Fibroblast of lung (primary cell): ENCODE measurements around the gene PRKRA. TPM values are rescaled to one million over a fixed set of nuclear protein-coding genes. Genes with fewer than 3 reads are reported as not detected.
A peak's percentile ranks its signal among the peaks of the same experiment; 100 is the strongest.

Source experiments
- DNase-seq, 2 donors: peaks; one replicate each; pipeline versions ENCODE4 v3.0.0 to v3.0.0-alpha.2; 2010; ENCODE audit warnings: low read depth in 2 of 2
- H2AFZ ChIP-seq: 2 replicates; pipeline ENCODE4 v1.5.1; 2012; ENCODE audit warnings: low read length, control low read depth, inconsistent platforms
- H3K27ac ChIP-seq: 2 replicates; pipeline ENCODE4 v1.5.1; 2011; ENCODE audit warnings: low read length, control low read depth; ENCODE audit not compliant: insufficient read depth
- H3K27me3 ChIP-seq: 2 replicates; pipeline ENCODE4 v1.5.1; 2011; ENCODE audit warnings: mild to moderate bottlenecking, low read length; ENCODE audit not compliant: control insufficient read depth, insufficient read depth
- H3K36me3 ChIP-seq: 2 replicates; pipeline ENCODE4 v1.5.1; 2011; ENCODE audit warnings: low read length; ENCODE audit not compliant: control insufficient read depth, insufficient read depth
- H3K4me1 ChIP-seq: 2 replicates; pipeline ENCODE4 v1.5.1; 2011; ENCODE audit warnings: low read length; ENCODE audit not compliant: control insufficient read depth, insufficient read depth; ENCODE audit errors: extremely low read depth
- H3K4me2 ChIP-seq: 2 replicates; pipeline ENCODE4 v1.5.1; 2011; ENCODE audit warnings: low read length, control low read depth; ENCODE audit not compliant: insufficient read depth; ENCODE audit errors: extremely low read depth
- H3K4me3 ChIP-seq, 4 experiments: fragments of 200-600 bp in 1 of 4; sonication (generic) in 1 of 4; replicated peaks in 1 of 4; 2 replicates each; pipeline ENCODE4 v1.5.1; 2011 to 2016; ENCODE audit warnings: low read length in 4 of 4, low read depth in 3 of 4, mild to moderate bottlenecking in 3 of 4, control low read depth in 2 of 4, inconsistent platforms in 1 of 4, mixed read lengths in 1 of 4; ENCODE audit not compliant: insufficient read depth in 1 of 4; ENCODE audit errors: control extremely low read depth in 1 of 4
- H3K79me2 ChIP-seq: 2 replicates; pipeline ENCODE4 v1.5.1; 2012; ENCODE audit warnings: mild to moderate bottlenecking, low read length, inconsistent platforms; ENCODE audit not compliant: control insufficient read depth, insufficient read depth
- H3K9ac ChIP-seq: 2 replicates; pipeline ENCODE4 v1.5.1; 2011; ENCODE audit warnings: mild to moderate bottlenecking, low read length, control low read depth; ENCODE audit not compliant: insufficient read depth
- H3K9me3 ChIP-seq: 2 replicates; pipeline ENCODE4 v1.5.1; 2012; ENCODE audit warnings: low read depth, low read length; ENCODE audit not compliant: control insufficient read depth, insufficient read depth
- H4K20me1 ChIP-seq: 2 replicates; pipeline ENCODE4 v1.5.1; 2011; ENCODE audit warnings: low read length; ENCODE audit not compliant: control insufficient read depth, insufficient read depth; ENCODE audit errors: extremely low read depth
- CTCF ChIP-seq, 2 donors: IDR thresholded peaks in 1 of 2; conservative IDR thresholded peaks in 1 of 2; 1 replicate in 1 of 2; 2 replicates in 1 of 2; pipeline ENCODE4 v1.5.1; 2011 to 2012; ENCODE audit warnings: low read length in 2 of 2, control low read depth in 1 of 2, inconsistent platforms in 1 of 2, low read depth in 1 of 2, mild to moderate bottlenecking in 1 of 2
- EZH2 ChIP-seq: IDR thresholded peaks from 2 replicates; pipeline ENCODE4 v1.5.1; 2012; ENCODE audit warnings: low read length, control low read depth, mild to moderate bottlenecking; ENCODE audit errors: missing control alignments
- polyA plus RNA-seq, 2 donors: library from polyadenylated mRNA; depleted of rRNA in 1 of 2; stranded (reverse) in 1 of 2; unstranded in 1 of 2; fragments of >200 nt; gene quantifications; 2 replicates each; pipeline ENCODE4 v1.2.1, GENCODE V29; 2011 to 2012; ENCODE audit warnings: missing spikeins in 1 of 2
- total RNA-seq: library from RNA; depleted of rRNA; stranded (reverse); fragments of >200 nt; gene quantifications from 2 replicates; pipeline ENCODE4 v1.2.1, GENCODE V29; 2014

Gene PRKRA
- total and polyA plus RNA-seq, 2 donors (not counting 1 experiment from before 2014, with no cell fraction given): 40.5 to 54.6 TPM

- Histone ChIP-seq H2AFZ (no peak overlapping the region), H3K4me3 (no peak overlapping the region), H3K9ac (no peak overlapping the region), H3K4me2 (no peak overlapping the region), H4K20me1 (no peaks in the 10 kb centered on the region), H3K27me3 (no peaks in the 10 kb centered on the region), H3K4me1 (peaks cover 3% of the 10 kb centered on the region), H3K9me3 (no peaks in the 10 kb centered on the region), H3K36me3 (no peaks in the 10 kb centered on the region), H3K79me2 (no peaks in the 10 kb centered on the region), H3K27ac (no peak overlapping the region)
- TF ChIP-seq EZH2: no peak
- TF ChIP-seq CTCF (conservative IDR thresholded peaks at IDR 0.05 in 1 of 2, IDR thresholded peaks at IDR 0.05 in 1 of 2; ENCODE audit: low read depth in 1 of 2, low read length in 2 of 2): no peak
- DNase-seq: peak in 1 of 2 donors; percentile 21
Observed at GRCh38 chr2:178418426-178418825, 32.5 kb downstream of the PRKRA start.

GRCh38 chr2:178417916-178418315 is 33.1 kb downstream of the PRKRA start:
- Histone ChIP-seq H4K20me1 (no peaks in the 10 kb centered on the region), H3K9me3 (no peaks in the 10 kb centered on the region), H3K9ac (no peak overlapping the region), H3K27me3 (no peaks in the 10 kb centered on the region), H3K36me3 (no peaks in the 10 kb centered on the region), H3K79me2 (no peaks in the 10 kb centered on the region), H3K4me3 (no peak overlapping the region), H3K4me1 (peaks cover 3% of the 10 kb centered on the region), H2AFZ (no peak overlapping the region), H3K4me2 (no peak overlapping the region), H3K27ac (no peak overlapping the region)
- DNase-seq: no peak
- no peak for TF ChIP-seq CTCF (conservative IDR thresholded peaks at IDR 0.05 in 1 of 2, IDR thresholded peaks at IDR 0.05 in 1 of 2; ENCODE audit: low read depth in 1 of 2, low read length in 2 of 2)
- TF ChIP-seq EZH2: no peak

GRCh38 chr2:178415979-178416378 is 35.0 kb downstream of the PRKRA start:
- Histone ChIP-seq H3K27me3 (no peaks in the 10 kb centered on the region), H2AFZ (no peak overlapping the region), H3K4me3 (no peak overlapping the region), H3K9me3 (no peaks in the 10 kb centered on the region), H3K36me3 (no peaks in the 10 kb centered on the region), H3K9ac (no peak overlapping the region), H3K27ac (no peak overlapping the region), H3K4me1 (peaks cover 3% of the 10 kb centered on the region), H3K4me2 (no peak overlapping the region), H4K20me1 (no peaks in the 10 kb centered on the region), H3K79me2 (no peaks in the 10 kb centered on the region)
- no peak for TF ChIP-seq EZH2
- no peak for TF ChIP-seq CTCF (conservative IDR thresholded peaks at IDR 0.05 in 1 of 2, IDR thresholded peaks at IDR 0.05 in 1 of 2; ENCODE audit: low read depth in 1 of 2, low read length in 2 of 2)
- no peak for DNase-seq
